ENCODE data around the gene CDADC1.
A peak's percentile ranks its signal among the peaks of the same experiment; 100 is the strongest.

DNA sequence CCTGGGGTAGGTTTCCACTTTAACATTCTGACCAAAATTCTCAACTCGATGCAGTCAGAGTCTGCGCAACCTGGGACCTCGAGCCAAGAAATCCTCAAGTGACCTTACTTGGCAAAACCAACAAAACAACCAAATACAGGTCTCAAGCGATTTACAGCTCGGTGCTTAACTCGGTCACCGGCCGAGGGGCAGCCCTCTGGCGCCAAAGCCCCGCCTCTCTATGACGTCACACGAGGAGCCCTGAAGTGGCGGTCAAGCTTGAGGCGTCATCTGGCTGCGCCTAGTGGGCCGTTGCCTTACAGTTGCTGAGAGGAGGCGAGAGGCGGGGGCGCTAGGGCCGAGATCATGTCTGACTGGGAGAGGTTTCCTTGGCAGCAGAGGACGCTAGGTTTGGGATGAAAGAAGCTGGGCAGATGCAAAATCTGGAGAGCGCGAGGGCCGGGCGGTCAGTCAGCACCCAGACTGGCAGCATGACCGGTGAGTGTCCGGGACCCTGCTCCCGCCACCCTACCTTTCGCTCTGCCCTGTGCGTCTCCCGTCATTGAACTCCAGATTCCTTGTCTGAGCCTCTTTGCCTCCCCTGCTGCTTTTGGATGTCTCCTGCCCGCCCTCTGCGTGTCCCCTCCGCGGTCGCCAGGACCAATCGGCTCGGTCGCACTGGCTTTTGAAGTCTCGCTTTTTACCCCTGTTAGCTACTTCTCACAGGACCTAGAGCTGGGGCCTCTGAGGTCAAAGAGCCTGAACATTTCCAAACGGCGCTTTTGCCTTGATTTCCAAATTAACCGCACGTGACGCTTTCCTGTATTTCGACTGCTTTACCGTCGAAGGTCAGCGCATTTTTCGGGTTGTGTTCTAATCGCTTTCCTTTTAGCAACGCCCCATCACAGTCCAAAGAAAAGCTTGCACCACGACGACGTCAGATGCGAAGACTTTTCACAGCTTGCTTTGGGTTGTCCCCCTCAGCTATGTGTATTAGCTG, at the start of gene CDADC1:
- TF ChIP-seq TAF1 (IDR thresholded peaks at IDR 0.05; ENCODE audit: low read depth, low read length) (peak; percentile 31; the same call in 1 of the 2 replicates), POLR2AphosphoS5 (IDR thresholded peaks at IDR 0.05; ENCODE audit: low read depth, low read length) (peak; percentile 77), POLR2A (IDR thresholded peaks at IDR 0.05; ENCODE audit: low read depth, low read length) (peak; percentile 75), SPI1 (IDR thresholded peaks at IDR 0.05; ENCODE audit: low read depth, low read length) (no peak)

Measured in GM12891 (cell line).